Esophagus squamous epithelium (tissue), 5 donors: Measurements from ENCODE around the gene PCDHA4. TPM values are rescaled to one million over a fixed set of nuclear protein-coding genes. Genes with fewer than 3 reads are reported as not detected.
"Not testable (repeated sequence)": the region's sequence is repeated elsewhere in the genome, so short reads cannot be mapped to it uniquely, and the experiment has no call there.

ENCODE experiments used
- DNase-seq: peaks from one replicate; lab custom pipeline; 2025; lab: John Stamatoyannopoulos, UW
- H3K27ac ChIP-seq, 4 donors: fragments of 200-600 bp; sonication (generic); one replicate each; pipeline ENCODE4 v1.5.1; 2016 to 2019; ENCODE audit warnings: mild to moderate bottlenecking in 1 of 4
- H3K27me3 ChIP-seq, 4 donors: fragments of 200-600 bp; sonication (generic); 1 replicate in 3 of 4; 2 replicates in 1 of 4; pipeline versions ENCODE4 v1.5.1 to v1.6.0; 2017 to 2021; ENCODE audit warnings: antibody characterized with exemption in 1 of 4
- H3K36me3 ChIP-seq, 3 donors: fragments of 200-600 bp; sonication (generic); one replicate each; pipeline ENCODE4 v1.5.1; 2016 to 2019
- H3K4me1 ChIP-seq, 3 donors: fragments of 200-600 bp; sonication (generic); one replicate each; pipeline ENCODE4 v1.5.1; 2017 to 2019
- H3K4me3 ChIP-seq, 4 donors: fragments of 200-600 bp; sonication (generic); 1 replicate in 3 of 4; 2 replicates in 1 of 4; pipeline ENCODE4 v1.5.1; 2016 to 2019; ENCODE audit warnings: mild to moderate bottlenecking in 2 of 4, moderate library complexity in 1 of 4
- H3K9me3 ChIP-seq, 3 donors: fragments of 200-600 bp; sonication (generic); one replicate each; pipeline ENCODE4 v1.5.1; 2016 to 2019
- POLR2A ChIP-seq, 4 donors: fragments of 450-650 bp; IDR thresholded peaks; one replicate each; pipeline ENCODE4 v1.6.1; 2017; ENCODE audit warnings: antibody characterized with exemption in 4 of 4, mild to moderate bottlenecking in 4 of 4, moderate library complexity in 3 of 4
- WGBS, 2 donors: methylation state at CpG; one replicate each; pipeline ENCODE4 v1.1.5; 2018; 5-methylcytosine and 5-hydroxymethylcytosine counted together
- intact Hi-C: fragments of 100-400 bp; cut with DNase I; formaldehyde crosslinking; loops from one replicate; pipeline ENCODE4 v1.15.0; 2022
- total RNA-seq, 4 donors: library from RNA; depleted of rRNA; stranded (reverse); fragments of >200 nt; gene quantifications; one replicate each; pipeline ENCODE4 v1.1.0, GENCODE V29; 2016
- TF ChIP-seq, protein P1 (sequence below), 6 experiments: fragments of 450-650 bp in 4 of 6; fragments of 200-600 bp in 2 of 6; sonication (generic) in 2 of 6; IDR thresholded peaks; one replicate each; pipeline ENCODE4 v1.5.1; 2016 to 2019; ENCODE audit warnings: antibody characterized with exemption in 6 of 6, mild to moderate bottlenecking in 4 of 6, moderate library complexity in 4 of 6
- donor health status: DM: yes; HTN: yes; CAD: no.

PCDHA4 gene
- total RNA-seq, 4 donors from 2014 or later, result 0.18 to 0.38 (median 0.27) TPM

- Histone ChIP-seq H3K36me3 (no peaks in the 10 kb centered on the region), H3K4me3 (peak overlapping the region in 1 of 4 donors; percentile 28), H3K4me1 (no peaks in the 10 kb centered on the region), H3K9me3 (peaks cover 0 to 54% (median 33%) of the 10 kb centered on the region in 3 donors), H3K27me3 (peaks cover 0 to 29% (median 0%) of the 10 kb centered on the region in 4 donors), H3K27ac (no peak overlapping the region)
- 29 to 39% methylated on average over 12 to 13 of the region's 15 CpGs for whole genome bisulfite sequencing, 2 donors
- intact Hi-C loops, result no loop called here
- no peak for DNase-seq
- no peak for TF ChIP-seq POLR2A (IDR thresholded peaks at IDR 0.05)
- TF ChIP-seq, protein P1, sequence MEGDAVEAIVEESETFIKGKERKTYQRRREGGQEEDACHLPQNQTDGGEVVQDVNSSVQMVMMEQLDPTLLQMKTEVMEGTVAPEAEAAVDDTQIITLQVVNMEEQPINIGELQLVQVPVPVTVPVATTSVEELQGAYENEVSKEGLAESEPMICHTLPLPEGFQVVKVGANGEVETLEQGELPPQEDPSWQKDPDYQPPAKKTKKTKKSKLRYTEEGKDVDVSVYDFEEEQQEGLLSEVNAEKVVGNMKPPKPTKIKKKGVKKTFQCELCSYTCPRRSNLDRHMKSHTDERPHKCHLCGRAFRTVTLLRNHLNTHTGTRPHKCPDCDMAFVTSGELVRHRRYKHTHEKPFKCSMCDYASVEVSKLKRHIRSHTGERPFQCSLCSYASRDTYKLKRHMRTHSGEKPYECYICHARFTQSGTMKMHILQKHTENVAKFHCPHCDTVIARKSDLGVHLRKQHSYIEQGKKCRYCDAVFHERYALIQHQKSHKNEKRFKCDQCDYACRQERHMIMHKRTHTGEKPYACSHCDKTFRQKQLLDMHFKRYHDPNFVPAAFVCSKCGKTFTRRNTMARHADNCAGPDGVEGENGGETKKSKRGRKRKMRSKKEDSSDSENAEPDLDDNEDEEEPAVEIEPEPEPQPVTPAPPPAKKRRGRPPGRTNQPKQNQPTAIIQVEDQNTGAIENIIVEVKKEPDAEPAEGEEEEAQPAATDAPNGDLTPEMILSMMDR (IDR thresholded peaks at IDR 0.05), result no peak
Measured at GRCh38 chr5:140795259-140795641, 11.6 kb upstream of the PCDHA4 start.

- H3K9me3 ChIP-seq, result peaks cover 0 to 58% (median 39%) of the 10 kb centered on the region in 3 donors
- H3K4me3 ChIP-seq, result not testable (repeated sequence)
Measured at GRCh38 chr5:140796072-140796717, 10.7 kb upstream of the PCDHA4 start.

DNA sequence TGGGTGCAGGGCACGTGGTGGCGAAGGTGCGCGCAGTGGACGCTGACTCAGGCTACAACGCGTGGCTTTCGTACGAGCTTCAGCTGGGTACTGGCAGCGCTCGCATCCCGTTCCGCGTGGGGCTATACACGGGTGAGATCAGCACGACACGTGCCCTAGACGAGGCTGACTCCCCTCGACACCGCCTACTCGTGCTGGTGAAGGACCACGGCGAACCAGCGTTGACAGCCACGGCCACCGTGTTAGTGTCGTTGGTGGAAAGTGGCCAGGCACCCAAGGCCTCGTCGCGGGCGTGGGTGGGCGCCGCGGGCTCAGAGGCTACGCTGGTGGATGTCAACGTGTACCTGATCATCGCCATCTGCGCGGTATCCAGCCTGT lies 10.2 kb upstream of the PCDHA4 start:
- Histone ChIP-seq H3K4me1 (no peaks in the 10 kb centered on the region), H3K27ac (no peak overlapping the region), H3K36me3 (no peaks in the 10 kb centered on the region), H3K9me3 (peaks cover 0 to 63% (median 44%) of the 10 kb centered on the region in 3 donors), H3K27me3 (peaks cover 0 to 35% (median 0%) of the 10 kb centered on the region in 4 donors), H3K4me3 (no peak overlapping the region)
- 65 to 70% methylated on average over 17 to 25 of the region's 39 CpGs for WGBS, 2 donors
- no peak for TF ChIP-seq POLR2A (IDR thresholded peaks at IDR 0.05)
- TF ChIP-seq, protein P1 (IDR thresholded peaks at IDR 0.05), result no peak
- DNase-seq, result no peak
- intact Hi-C loops, result no loop called here

More at GRCh38 chr5:140796072-140796717, 10.7 kb upstream of the PCDHA4 start:
- DNase-seq, H3K4me1 ChIP-seq, H3K36me3 ChIP-seq, H3K27ac ChIP-seq, intact Hi-C loops: not testable (repeated sequence)
- peaks cover 0 to 32% (median 0%) of the 10 kb centered on the region in 4 donors for H3K27me3 ChIP-seq
- WGBS, 2 donors, result 75 to 78% methylated on average over 27 to 38 of the region's 72 CpGs

DNA sequence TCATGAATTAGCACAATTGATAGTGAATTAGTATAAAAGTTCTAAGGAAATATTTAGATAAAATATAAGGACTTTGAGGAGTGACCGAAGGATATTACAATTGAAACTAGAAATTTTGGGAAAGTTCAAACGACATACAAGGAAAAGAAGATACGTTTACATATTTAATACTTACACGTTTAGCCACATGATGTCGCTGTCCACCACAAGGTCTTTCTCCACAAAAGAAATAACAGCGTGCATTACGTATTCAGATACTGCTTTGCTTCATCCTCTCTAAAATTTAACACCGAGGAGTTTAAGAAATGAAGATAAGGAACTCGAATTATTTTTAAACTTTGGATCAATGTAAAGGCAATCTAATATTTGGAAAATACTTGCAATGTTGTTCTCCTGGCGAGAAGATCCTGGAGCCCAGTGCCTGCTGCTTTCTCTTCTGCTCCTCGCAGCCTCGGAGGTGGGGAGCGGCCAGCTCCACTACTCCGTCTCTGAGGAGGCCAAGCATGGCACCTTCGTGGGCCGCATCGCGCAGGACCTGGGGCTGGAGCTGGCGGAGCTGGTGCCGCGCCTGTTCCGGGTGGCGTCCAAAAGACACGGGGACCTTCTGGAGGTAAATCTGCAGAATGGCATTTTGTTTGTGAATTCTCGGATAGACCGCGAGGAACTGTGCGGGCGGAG lies 5.9 kb upstream of the PCDHA4 start, which contains the start of gene PCDHA3:
Gene PCDHA3 (plus strand): TSS at position 242 of the 678 bp plus-strand sequence.
- Histone ChIP-seq H3K27ac (no peak within 1 kb of the TSS), H3K4me1 (no peaks in the 10 kb centered on the region), H3K4me3 (peak within 1 kb of the TSS in 3 of 4 donors; percentile 27 to 54 (median 30)), H3K36me3 (no peaks in the 10 kb centered on the region), H3K9me3 (peaks cover 0 to 41% (median 41%) of the 10 kb centered on the region in 3 donors), H3K27me3 (peaks cover 0 to 22% (median 0%) of the 10 kb centered on the region in 4 donors)
- intact Hi-C loops, result no loop called here
- 29 to 38% methylated on average over 27 to 28 of the region's 29 CpGs for WGBS, 2 donors
- DNase-seq, result no peak
- TF ChIP-seq, protein P1 (IDR thresholded peaks at IDR 0.05), result peak in 2 of 6 experiments; percentile 7 to 8
- TF ChIP-seq POLR2A (IDR thresholded peaks at IDR 0.05), result no peak

- TF ChIP-seq, protein P1 (IDR thresholded peaks at IDR 0.05), result no peak
- no peak for TF ChIP-seq POLR2A (IDR thresholded peaks at IDR 0.05)
- H3K9me3 ChIP-seq, result peaks cover 0 to 36% (median 36%) of the 10 kb centered on the region in 3 donors
- H3K4me1 ChIP-seq, result no peaks in the 10 kb centered on the region
- H3K36me3 ChIP-seq, result no peaks in the 10 kb centered on the region
- WGBS, 2 donors, result 29 to 38% methylated on average over 16 of the region's 16 CpGs
- no peak overlapping the region for H3K27ac ChIP-seq
- intact Hi-C loops, result no loop called here
- H3K4me3 ChIP-seq, result peak overlapping the region in 3 of 4 donors; percentile 27 to 54 (median 30)
- peaks cover 0 to 27% (median 0%) of the 10 kb centered on the region in 4 donors for H3K27me3 ChIP-seq
- no peak for DNase-seq
Measured at GRCh38 chr5:140801494-140801841, 5.4 kb upstream of the PCDHA4 start.

- 65 to 70% methylated on average over 11 to 14 of the region's 45 CpGs for WGBS, 2 donors
Measured at GRCh38 chr5:140802381-140802780, 4.5 kb upstream of the PCDHA4 start.

More at GRCh38 chr5:140802381-140802780, 4.5 kb upstream of the PCDHA4 start:
- H3K4me1 ChIP-seq, H3K27ac ChIP-seq, H3K36me3 ChIP-seq, DNase-seq, intact Hi-C loops, H3K4me3 ChIP-seq: not testable (repeated sequence)
- H3K27me3 ChIP-seq, result peaks cover 0 to 27% (median 0%) of the 10 kb centered on the region in 4 donors
- peaks cover 0 to 36% (median 27%) of the 10 kb centered on the region in 3 donors for H3K9me3 ChIP-seq
